GM23338 (cell line): ENCODE measurements around the gene USP7. TPM values are rescaled to one million over a fixed set of nuclear protein-coding genes. Genes with fewer than 3 reads are reported as not detected.

Experiments used
- ATAC-seq: fragments of 200-7000 bp; cut with Tn5 transposase; 3 replicates; pipeline ENCODE4 v1.9.1; 2020
- DNase-seq: peaks from one replicate; pipeline ENCODE4 v3.0.0-alpha.2; 2015; ENCODE audit warnings: low spot score
- H2AFZ ChIP-seq: fragments of 200-600 bp; sonication (generic); 2 replicates; pipeline ENCODE4 v1.8.0; 2016; ENCODE audit warnings: antibody characterized with exemption, mild to moderate bottlenecking, moderate library complexity
- H3F3A ChIP-seq: fragments of 200-600 bp; sonication (generic); replicated peaks from 2 replicates; pipeline ENCODE4 v1.8.0; 2017; ENCODE audit warnings: antibody characterized with exemption, mixed run types, low read depth
- H3K27ac ChIP-seq: fragments of 200-600 bp; sonication (generic); 2 replicates; pipeline ENCODE4 v1.6.1; 2016; ENCODE audit warnings: low read depth
- H3K27me3 ChIP-seq: fragments of 200-600 bp; sonication (generic); 2 replicates; pipeline ENCODE4 v1.8.0; 2016; ENCODE audit warnings: mild to moderate bottlenecking, mixed run types, moderate library complexity; ENCODE audit not compliant: insufficient read depth
- H3K36me3 ChIP-seq: fragments of 200-600 bp; sonication (generic); 2 replicates; pipeline ENCODE4 v1.8.0; 2016; ENCODE audit warnings: mild to moderate bottlenecking; ENCODE audit not compliant: insufficient read depth
- H3K4me1 ChIP-seq: fragments of 200-600 bp; sonication (generic); 2 replicates; pipeline ENCODE4 v1.8.0; 2016; ENCODE audit warnings: mild to moderate bottlenecking, moderate library complexity; ENCODE audit not compliant: insufficient read depth
- H3K4me2 ChIP-seq: fragments of 200-600 bp; sonication (generic); 2 replicates; pipeline ENCODE4 v1.7.1; 2017; ENCODE audit warnings: mixed run types
- H3K4me3 ChIP-seq: fragments of 200-600 bp; sonication (generic); 2 replicates; pipeline ENCODE4 v1.6.1; 2016; ENCODE audit warnings: mixed run types
- H3K79me2 ChIP-seq: fragments of 200-600 bp; sonication (generic); replicated peaks from 2 replicates; pipeline ENCODE4 v1.8.0; 2017; ENCODE audit warnings: mild to moderate bottlenecking; ENCODE audit not compliant: insufficient read depth
- H3K9me2 ChIP-seq: fragments of 200-600 bp; sonication (generic); 2 replicates; pipeline ENCODE4 v1.8.0; 2017; ENCODE audit not compliant: insufficient read depth
- H4K20me1 ChIP-seq: fragments of 200-600 bp; sonication (generic); replicated peaks from 2 replicates; pipeline ENCODE4 v1.8.0; 2017; ENCODE audit warnings: mild to moderate bottlenecking; ENCODE audit not compliant: insufficient read depth
- H3K27ac Mint-ChIP-seq: 2 replicates; pipeline ENCODE4 v1.8.0; 2020; ENCODE audit warnings: inconsistent platforms, mild to moderate bottlenecking, moderate library complexity, mixed read lengths
- H3K27me3 Mint-ChIP-seq: 3 replicates; pipeline ENCODE4 v1.8.0; 2022; ENCODE audit warnings: low read depth, mild to moderate bottlenecking, moderate library complexity, mixed read lengths, inconsistent platforms; ENCODE audit not compliant: insufficient read depth, poor library complexity
- H3K36me3 Mint-ChIP-seq: 3 replicates; pipeline ENCODE4 v1.8.0; 2021; ENCODE audit warnings: low read depth, mild to moderate bottlenecking, inconsistent platforms, moderate library complexity, mixed read lengths
- H3K4me1 Mint-ChIP-seq: 3 replicates; pipeline ENCODE4 v1.8.0; 2020; ENCODE audit warnings: mild to moderate bottlenecking, inconsistent platforms, mixed read lengths
- H3K4me3 Mint-ChIP-seq: 3 replicates; pipeline ENCODE4 v1.8.0; 2021; ENCODE audit warnings: moderate library complexity, mild to moderate bottlenecking, inconsistent platforms, mixed read lengths
- H3K9me3 Mint-ChIP-seq: 3 replicates; pipeline ENCODE4 v1.8.0; 2020; ENCODE audit warnings: moderate library complexity, mild to moderate bottlenecking, inconsistent platforms, mixed read lengths
- CREB1 ChIP-seq: fragments of 250-450 bp; sonication (Bioruptor Pico); IDR thresholded peaks from 2 replicates; pipeline ENCODE4 v1.5.0; 2020; ENCODE audit warnings: low read depth, mild to moderate bottlenecking, moderate library complexity
- CTCF ChIP-seq, 2 experiments: fragments of 200-600 bp in 1 of 2; sonication (generic) in 1 of 2; conservative IDR thresholded peaks; 2 replicates each; pipeline versions ENCODE4 v1.5.1 to v1.6.1; 2016 to 2017; ENCODE audit warnings: antibody characterized with exemption in 2 of 2, low read depth in 2 of 2, mild to moderate bottlenecking in 2 of 2, moderate library complexity in 1 of 2
- ETS1 ChIP-seq: IDR thresholded peaks from 2 replicates; pipeline ENCODE4 v1.6.1; 2016; ENCODE audit warnings: antibody characterized with exemption
- EZH2 ChIP-seq: fragments of 200-600 bp; sonication (generic); IDR thresholded peaks from one replicate; pipeline ENCODE4 v1.8.0; 2017; ENCODE audit warnings: antibody characterized with exemption, mild to moderate bottlenecking, low read depth; ENCODE audit not compliant: unreplicated experiment
- JUNB ChIP-seq: IDR thresholded peaks from one replicate; pipeline ENCODE4 v1.6.1; 2016; ENCODE audit warnings: antibody characterized with exemption; ENCODE audit not compliant: unreplicated experiment
- NANOG ChIP-seq: IDR thresholded peaks from 2 replicates; pipeline ENCODE4 v1.6.1; 2016; ENCODE audit warnings: antibody characterized with exemption, borderline replicate concordance
- POLR2AphosphoS5 ChIP-seq: IDR thresholded peaks from 2 replicates; pipeline ENCODE4 v1.6.1; 2016; ENCODE audit warnings: antibody characterized with exemption, low read depth
- ZNF114 ChIP-seq: fragments of 250-450 bp; sonication (Bioruptor Pico); IDR thresholded peaks from 2 replicates; pipeline ENCODE4 v1.5.0; 2020; ENCODE audit warnings: mild to moderate bottlenecking, moderate library complexity
- ZNF331 ChIP-seq: fragments of 250-450 bp; sonication (Bioruptor Pico); IDR thresholded peaks from 2 replicates; pipeline ENCODE4 v1.5.0; 2020; ENCODE audit warnings: low read depth, mild to moderate bottlenecking, moderate library complexity
- polyA plus RNA-seq: library from polyadenylated mRNA; unstranded; fragments of >200 nt; fragmentation: Nextera tagmentation; extraction: Ambion mirVana; gene quantifications from 2 replicates; pipeline ENCODE4 v1.2.1, GENCODE V29; 2016
- total RNA-seq: library from RNA; depleted of rRNA; stranded (reverse); fragments of >200 nt; shearing (Covaris generic); gene quantifications from 2 replicates; pipeline ENCODE4 v1.2.3, GENCODE V29; 2014

USP7 gene
- total and polyA plus RNA-seq, 2 experiments from 2014 or later = 42.3 to 130 TPM

GRCh38 chr16:8898660-8899318 is 64.9 kb downstream of the USP7 start (continued):
- no peak for TF ChIP-seq CTCF (conservative IDR thresholded peaks at IDR 0.05; ENCODE audit: low read depth in 2 of 2)
- TF ChIP-seq EZH2 = no peak
- TF ChIP-seq CREB1 (CRISPR knock-in tag) = no peak
- TF ChIP-seq ZNF331 (CRISPR knock-in tag) = no peak
- no peak for TF ChIP-seq NANOG

- no peaks in the 10 kb centered on the region for H3K4me1 ChIP-seq
- no peak overlapping the region for H3K4me3 Mint-ChIP-seq
- H2AFZ ChIP-seq = no peak overlapping the region
- DNase-seq (no peak), ATAC-seq (no peak)
- H3K36me3 ChIP-seq = peaks cover 74% of the 10 kb centered on the region
- no peaks in the 10 kb centered on the region for H3K9me3 Mint-ChIP-seq
- no peak overlapping the region for H3K4me2 ChIP-seq
- no peaks in the 10 kb centered on the region for H3K9me2 ChIP-seq
- peaks cover 98% of the 10 kb centered on the region for H3K36me3 Mint-ChIP-seq
- TF ChIP-seq POLR2AphosphoS5 = no peak
- no peak for TF ChIP-seq ZNF114 (CRISPR knock-in tag)
- no peak for TF ChIP-seq ETS1
- no peak for TF ChIP-seq ZNF331 (CRISPR knock-in tag)
- peaks cover 13% of the 10 kb centered on the region for H4K20me1 ChIP-seq
- H3K27ac ChIP-seq = no peak overlapping the region
- H3K27me3 Mint-ChIP-seq = peaks cover 21% of the 10 kb centered on the region
- no peaks in the 10 kb centered on the region; the same call in 1 of the 2 replicates for H3K79me2 ChIP-seq
- no peak overlapping the region for H3K4me3 ChIP-seq
- peaks cover 9% of the 10 kb centered on the region; the same call in 1 of the 2 replicates for H3F3A ChIP-seq
- no peaks in the 10 kb centered on the region for H3K27me3 ChIP-seq
- H3K27ac Mint-ChIP-seq = no peak overlapping the region
- peaks cover 2% of the 10 kb centered on the region; the same call in 1 of the 3 replicates for H3K4me1 Mint-ChIP-seq
Observed at GRCh38 chr16:8894736-8895334, 68.9 kb downstream of the USP7 start.

- peaks cover 12% of the 10 kb centered on the region for H4K20me1 ChIP-seq
- H3F3A ChIP-seq = peaks cover 9% of the 10 kb centered on the region; the same call in 1 of the 2 replicates
- H3K4me1 ChIP-seq = no peaks in the 10 kb centered on the region
- Mint-ChIP-seq H3K9me3 (no peaks in the 10 kb centered on the region), H3K27me3 (peaks cover 21% of the 10 kb centered on the region), H3K4me3 (no peak overlapping the region), H3K27ac (no peak overlapping the region), H3K4me1 (no peaks in the 10 kb centered on the region), H3K36me3 (peaks cover 91% of the 10 kb centered on the region)
- H3K36me3 ChIP-seq = peaks cover 72% of the 10 kb centered on the region
- H3K27ac ChIP-seq = no peak overlapping the region
- no peaks in the 10 kb centered on the region for H3K9me2 ChIP-seq
- no peaks in the 10 kb centered on the region; the same call in 1 of the 2 replicates for H3K79me2 ChIP-seq
- no peak overlapping the region for H3K4me3 ChIP-seq
- H3K27me3 ChIP-seq = no peaks in the 10 kb centered on the region
- no peak overlapping the region for H2AFZ ChIP-seq
- ATAC-seq (no peak), DNase-seq (no peak)
- H3K4me2 ChIP-seq = no peak overlapping the region
- TF ChIP-seq CREB1 (CRISPR knock-in tag) = no peak
- TF ChIP-seq ETS1 = no peak
- TF ChIP-seq ZNF114 (CRISPR knock-in tag) = no peak
- TF ChIP-seq POLR2AphosphoS5 = no peak
- no peak for TF ChIP-seq CTCF (conservative IDR thresholded peaks at IDR 0.05; ENCODE audit: low read depth in 2 of 2)
- TF ChIP-seq JUNB = no peak
- TF ChIP-seq NANOG = no peak
Observed at GRCh38 chr16:8893976-8894690, 69.6 kb downstream of the USP7 start.
